Esophagus squamous epithelium (tissue), 5 donors: ENCODE measurements around the gene UBE2D2. TPM values are rescaled to one million over a fixed set of nuclear protein-coding genes. Genes with fewer than 3 reads are reported as not detected.

Experiments used
- DNase-seq: peaks from one replicate; lab custom pipeline; 2025; lab: John Stamatoyannopoulos, UW
- H3K27ac ChIP-seq, 4 donors: fragments of 200-600 bp; sonication (generic); one replicate each; pipeline ENCODE4 v1.5.1; 2016 to 2019; ENCODE audit warnings: mild to moderate bottlenecking in 1 of 4
- H3K27me3 ChIP-seq, 4 donors: fragments of 200-600 bp; sonication (generic); 1 replicate in 3 of 4; 2 replicates in 1 of 4; pipeline versions ENCODE4 v1.5.1 to v1.6.0; 2017 to 2021; ENCODE audit warnings: antibody characterized with exemption in 1 of 4
- H3K36me3 ChIP-seq, 3 donors: fragments of 200-600 bp; sonication (generic); one replicate each; pipeline ENCODE4 v1.5.1; 2016 to 2019
- H3K4me1 ChIP-seq, 3 donors: fragments of 200-600 bp; sonication (generic); one replicate each; pipeline ENCODE4 v1.5.1; 2017 to 2019
- H3K4me3 ChIP-seq, 4 donors: fragments of 200-600 bp; sonication (generic); 1 replicate in 3 of 4; 2 replicates in 1 of 4; pipeline ENCODE4 v1.5.1; 2016 to 2019; ENCODE audit warnings: mild to moderate bottlenecking in 2 of 4, moderate library complexity in 1 of 4
- H3K9me3 ChIP-seq, 3 donors: fragments of 200-600 bp; sonication (generic); one replicate each; pipeline ENCODE4 v1.5.1; 2016 to 2019
- CTCF ChIP-seq, 6 experiments: fragments of 450-650 bp in 4 of 6; fragments of 200-600 bp in 2 of 6; sonication (generic) in 2 of 6; IDR thresholded peaks; one replicate each; pipeline ENCODE4 v1.5.1; 2016 to 2019; ENCODE audit warnings: antibody characterized with exemption in 6 of 6, mild to moderate bottlenecking in 4 of 6, moderate library complexity in 4 of 6
- POLR2A ChIP-seq, 4 donors: fragments of 450-650 bp; IDR thresholded peaks; one replicate each; pipeline ENCODE4 v1.6.1; 2017; ENCODE audit warnings: antibody characterized with exemption in 4 of 4, mild to moderate bottlenecking in 4 of 4, moderate library complexity in 3 of 4
- WGBS, 2 donors: methylation state at CpG; one replicate each; pipeline ENCODE4 v1.1.5; 2018; 5-methylcytosine and 5-hydroxymethylcytosine counted together
- intact Hi-C: fragments of 100-400 bp; cut with DNase I; formaldehyde crosslinking; loops from one replicate; pipeline ENCODE4 v1.15.0; 2022
- total RNA-seq, 4 donors: library from RNA; depleted of rRNA; stranded (reverse); fragments of >200 nt; gene quantifications; one replicate each; pipeline ENCODE4 v1.1.0, GENCODE V29; 2016
- donor health status: DM: yes; HTN: yes; CAD: no.

UBE2D2 gene
- total RNA-seq, 4 donors from 2014 or later: 63.7 to 85.4 (median 81.1) TPM

GRCh38 chr5:139668924-139669661 is 108.0 kb downstream of the UBE2D2 start:
- intact Hi-C loops: no loop called here
- Histone ChIP-seq H3K4me1 (peaks cover 41 to 98% (median 46%) of the 10 kb centered on the region in 3 donors), H3K36me3 (no peaks in the 10 kb centered on the region), H3K9me3 (no peaks in the 10 kb centered on the region), H3K4me3 (peak overlapping the region in 3 of 4 donors; percentile 42 to 76 (median 59)), H3K27ac (peak overlapping the region; percentile 84 to 96 (median 90)), H3K27me3 (no peaks in the 10 kb centered on the region)
- TF ChIP-seq POLR2A (IDR thresholded peaks at IDR 0.05): no peak
- no peak for TF ChIP-seq CTCF (IDR thresholded peaks at IDR 0.05)
- DNase-seq: no peak
- 71 to 87% methylated on average over 12 to 16 of the region's 18 CpGs for WGBS, 2 donors

- H3K36me3 ChIP-seq: no peaks in the 10 kb centered on the region
- TF ChIP-seq CTCF (IDR thresholded peaks at IDR 0.05): no peak
- no peak for TF ChIP-seq POLR2A (IDR thresholded peaks at IDR 0.05)
- peak overlapping the region; percentile 31 to 96 (median 90) for H3K27ac ChIP-seq
- H3K4me3 ChIP-seq: peak overlapping the region in 2 of 4 donors; percentile 33 to 59
- H3K27me3 ChIP-seq: no peaks in the 10 kb centered on the region
- H3K9me3 ChIP-seq: no peaks in the 10 kb centered on the region
- intact Hi-C loops: no loop called here
- DNase-seq: no peak
- 68 to 71% methylated on average over 4 to 20 of the region's 23 CpGs for WGBS, 2 donors
- H3K4me1 ChIP-seq: peaks cover 39 to 97% (median 46%) of the 10 kb centered on the region in 3 donors
Observed at GRCh38 chr5:139669662-139670368, 108.7 kb downstream of the UBE2D2 start.

- no peak overlapping the region for H3K4me3 ChIP-seq
- H3K27me3 ChIP-seq: no peaks in the 10 kb centered on the region
- H3K9me3 ChIP-seq: no peaks in the 10 kb centered on the region
- TF ChIP-seq CTCF (IDR thresholded peaks at IDR 0.05) (peak in 2 of 6 experiments; percentile 14 to 30), POLR2A (IDR thresholded peaks at IDR 0.05) (no peak)
- 70 to 80% methylated on average over 13 to 14 of the region's 16 CpGs for WGBS, 2 donors
- intact Hi-C loops: no loop called here
- no peaks in the 10 kb centered on the region for H3K36me3 ChIP-seq
- H3K27ac ChIP-seq: peak overlapping the region in 3 of 4 donors; percentile 23 to 96 (median 96)
- H3K4me1 ChIP-seq: peaks cover 46 to 97% (median 46%) of the 10 kb centered on the region in 3 donors
- DNase-seq: no peak
Observed at GRCh38 chr5:139670369-139671095, 109.4 kb downstream of the UBE2D2 start.

- H3K27me3 ChIP-seq: no peaks in the 10 kb centered on the region
- peak overlapping the region in 1 of 4 donors; percentile 29 for H3K4me3 ChIP-seq
- H3K4me1 ChIP-seq: peaks cover 46 to 94% (median 46%) of the 10 kb centered on the region in 3 donors
Observed at GRCh38 chr5:139671096-139671841, 110.1 kb downstream of the UBE2D2 start.

More at GRCh38 chr5:139671096-139671841, 110.1 kb downstream of the UBE2D2 start:
- no peaks in the 10 kb centered on the region for H3K9me3 ChIP-seq
- intact Hi-C loops: no loop called here
- WGBS, 2 donors: 5 to 73% methylated on average over 4 of the region's 20 CpGs
- no peak for TF ChIP-seq CTCF (IDR thresholded peaks at IDR 0.05)
- TF ChIP-seq POLR2A (IDR thresholded peaks at IDR 0.05): no peak
- H3K36me3 ChIP-seq: no peaks in the 10 kb centered on the region
- H3K27ac ChIP-seq: peak overlapping the region in 3 of 4 donors; percentile 23 to 96 (median 96)
- no peak for DNase-seq
